ENCODE data around the gene NSUN2.

DNA sequence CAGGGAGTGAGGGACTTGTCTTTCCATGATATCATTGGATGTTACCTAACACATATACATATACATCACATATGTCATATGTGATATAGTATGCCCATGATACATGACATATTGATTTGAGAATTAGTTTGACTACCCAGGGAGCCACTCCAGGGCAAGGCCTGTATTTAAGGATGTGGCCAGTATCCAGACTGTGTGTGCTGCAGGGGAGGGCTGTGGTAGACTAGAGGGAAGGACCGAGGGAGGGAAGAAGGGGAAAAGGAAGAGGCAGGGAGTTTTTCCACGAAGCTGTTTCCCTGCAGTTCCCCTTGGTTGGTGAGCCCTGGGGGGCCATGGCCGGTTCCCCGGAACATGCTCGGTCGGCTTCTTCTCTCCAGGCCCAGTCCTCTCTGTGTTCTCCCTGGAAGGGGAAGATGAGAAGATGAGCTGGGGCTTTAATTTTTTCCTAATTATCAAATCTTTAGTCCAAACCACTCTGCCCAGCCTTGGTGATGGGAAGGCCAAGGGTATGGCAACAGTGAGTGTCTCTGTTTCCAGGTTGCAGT, 48.7 kb downstream of the NSUN2 start:
- TF ChIP-seq POLR2A (IDR thresholded peaks at IDR 0.05) (no peak), CTCF (IDR thresholded peaks at IDR 0.05) (no peak), EP300 (IDR thresholded peaks at IDR 0.05) (no peak), POLR2AphosphoS5 (IDR thresholded peaks at IDR 0.05) (no peak)
